SJCRH30 (cell line): ENCODE measurements around the gene BPTF. TPM values are rescaled to one million over a fixed set of nuclear protein-coding genes. Genes with fewer than 3 reads are reported as not detected.
"Not testable (repeated sequence)": the region's sequence is repeated elsewhere in the genome, so short reads cannot be mapped to it uniquely, and the experiment has no call there.

Experiments used
- DNase-seq, 2 experiments: peaks; one replicate each; pipeline ENCODE4 v3.0.0-alpha.2; 2015 to 2020
- H3K27ac ChIP-seq: fragments of 250-450 bp; sonication (Bioruptor Pico); 2 replicates; pipeline ENCODE4 v1.5.1; 2020; ENCODE audit warnings: mild to moderate bottlenecking, moderate library complexity
- H3K27me3 ChIP-seq: fragments of 250-450 bp; sonication (Bioruptor Pico); 2 replicates; pipeline ENCODE4 v1.5.1; 2020; ENCODE audit warnings: mild to moderate bottlenecking, moderate library complexity
- H3K36me3 ChIP-seq: fragments of 250-450 bp; sonication (Bioruptor Pico); 2 replicates; pipeline ENCODE4 v1.5.1; 2020; ENCODE audit warnings: mild to moderate bottlenecking, moderate library complexity
- H3K4me1 ChIP-seq: fragments of 250-450 bp; sonication (Bioruptor Pico); 2 replicates; pipeline ENCODE4 v1.5.1; 2020; ENCODE audit warnings: mild to moderate bottlenecking, moderate library complexity
- H3K4me3 ChIP-seq: fragments of 250-450 bp; sonication (Bioruptor Pico); 2 replicates; pipeline ENCODE4 v1.5.1; 2020; ENCODE audit warnings: mild to moderate bottlenecking, moderate library complexity
- H3K9me3 ChIP-seq: fragments of 250-450 bp; sonication (Bioruptor Pico); replicated peaks from 2 replicates; pipeline ENCODE4 v1.5.1; 2020; ENCODE audit warnings: mild to moderate bottlenecking, moderate library complexity
- total RNA-seq: library from RNA; depleted of rRNA; stranded (reverse); fragments of >200 nt; shearing (Covaris generic); gene quantifications from 2 replicates; pipeline ENCODE4 v1.2.3, GENCODE V29; 2014; rRNA removed

The BPTF gene
- total RNA-seq, 1 experiment from 2014 or later, result 60.7 TPM

DNA sequence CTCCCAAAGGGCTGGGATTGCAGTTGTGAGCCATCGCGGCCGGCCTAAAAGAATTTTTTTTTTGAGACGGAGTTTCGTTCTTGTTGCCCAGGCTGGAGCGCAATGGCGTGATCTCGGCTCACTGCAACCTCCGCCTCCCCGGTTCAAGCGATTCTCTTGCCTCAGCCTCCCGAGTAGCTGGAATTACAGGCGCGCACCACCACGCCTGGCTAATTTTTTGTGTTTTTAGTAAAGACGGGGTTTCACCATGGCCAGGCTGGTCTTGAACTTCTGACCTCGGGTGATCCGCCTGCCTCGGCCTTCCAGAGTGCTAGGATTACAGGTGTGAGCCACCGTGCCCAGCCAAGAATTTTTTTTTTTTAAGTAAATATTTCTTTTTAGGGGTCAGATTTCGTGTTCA lies 193.2 kb downstream of the BPTF start:
- DNase-seq, H3K9me3 ChIP-seq: not testable (repeated sequence)

GRCh38 chr17:68019336-68019674 lies 194.0 kb downstream of the BPTF start:
- Histone ChIP-seq H3K4me3 (peak overlapping the region; percentile 5; the same call in 1 of the 2 replicates), H3K27ac (no peak overlapping the region), H3K27me3 (no peaks in the 10 kb centered on the region), H3K9me3 (no peaks in the 10 kb centered on the region), H3K36me3 (no peaks in the 10 kb centered on the region), H3K4me1 (0 out of 2 replicates have a peak, but pooled peaks cover 2% of the 10 kb centered on the region)
- peak in 1 of 2 experiments; percentile 35 for DNase-seq

More for the DNA sequence above, 193.2 kb downstream of the BPTF start:
- H3K4me1 ChIP-seq, H3K27ac ChIP-seq, H3K36me3 ChIP-seq, H3K27me3 ChIP-seq, H3K4me3 ChIP-seq: not testable (repeated sequence)

DNA sequence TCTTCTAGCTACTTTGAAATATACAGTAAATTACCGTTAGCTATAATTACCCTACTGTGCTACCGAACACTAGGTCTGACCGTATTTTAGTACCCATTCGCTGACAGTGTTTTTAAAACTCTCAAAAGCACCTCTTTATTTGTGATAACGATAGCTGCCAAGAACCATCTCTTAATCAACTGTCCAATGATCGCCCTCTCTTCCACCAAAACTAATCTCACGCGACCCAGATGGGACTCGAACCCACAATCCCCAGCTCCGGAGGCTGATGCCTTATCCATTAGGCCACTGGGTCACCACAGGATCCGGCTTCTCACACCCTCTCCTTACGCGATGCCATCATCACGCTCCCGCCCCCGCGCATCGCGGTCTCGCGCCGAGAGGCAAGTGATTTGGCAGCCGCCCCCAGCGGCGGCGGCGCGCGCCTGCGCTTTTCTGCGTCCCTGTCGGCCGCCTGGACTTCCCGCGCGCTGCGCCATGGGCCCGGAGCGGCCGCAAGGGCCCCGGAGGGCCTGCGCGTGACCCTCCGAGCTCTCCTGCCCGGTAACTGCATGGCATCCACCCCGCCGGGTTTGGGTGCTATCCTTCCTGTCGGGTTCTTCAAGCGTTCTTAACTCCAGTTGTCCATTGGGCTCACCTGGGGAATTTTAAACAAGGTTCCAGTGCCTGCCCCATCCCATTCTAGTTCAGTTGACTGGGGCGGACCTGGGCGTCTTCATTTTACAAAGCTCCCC lies 194.5 kb downstream of the BPTF start:
- Histone ChIP-seq H3K36me3 (no peaks in the 10 kb centered on the region), H3K9me3 (no peaks in the 10 kb centered on the region), H3K27me3 (no peaks in the 10 kb centered on the region), H3K27ac (peak overlapping the region; percentile 74), H3K4me1 (0 out of 2 replicates have a peak, but pooled peaks cover 2% of the 10 kb centered on the region), H3K4me3 (peak overlapping the region; percentile 68)
- peak; percentile 95 to 98 for DNase-seq

DNA sequence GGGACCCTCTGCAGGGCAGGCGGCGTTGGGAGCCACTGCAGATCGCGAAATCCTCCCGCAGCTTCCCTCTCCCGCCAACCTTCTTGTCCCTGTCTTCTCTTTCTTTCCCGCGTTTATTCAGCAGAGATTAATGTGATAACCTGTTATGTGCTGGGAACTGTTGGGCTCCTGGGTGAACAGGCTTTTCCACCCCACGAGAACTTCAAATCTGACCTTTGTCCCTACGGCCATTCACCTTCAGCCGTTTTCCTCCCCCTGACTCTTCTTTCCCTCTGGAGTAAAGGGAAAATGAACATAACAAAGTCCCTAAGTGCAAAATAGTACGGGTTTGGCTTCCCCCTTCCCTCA lies 195.1 kb downstream of the BPTF start:
- H3K4me3 ChIP-seq, result peak overlapping the region; percentile 68
- no peaks in the 10 kb centered on the region for H3K9me3 ChIP-seq
- H3K27ac ChIP-seq, result peak overlapping the region; percentile 74
- DNase-seq, result no peak
- H3K36me3 ChIP-seq, result no peaks in the 10 kb centered on the region
- H3K4me1 ChIP-seq, result 0 out of 2 replicates have a peak, but pooled peaks cover 2% of the 10 kb centered on the region
- H3K27me3 ChIP-seq, result no peaks in the 10 kb centered on the region

DNA sequence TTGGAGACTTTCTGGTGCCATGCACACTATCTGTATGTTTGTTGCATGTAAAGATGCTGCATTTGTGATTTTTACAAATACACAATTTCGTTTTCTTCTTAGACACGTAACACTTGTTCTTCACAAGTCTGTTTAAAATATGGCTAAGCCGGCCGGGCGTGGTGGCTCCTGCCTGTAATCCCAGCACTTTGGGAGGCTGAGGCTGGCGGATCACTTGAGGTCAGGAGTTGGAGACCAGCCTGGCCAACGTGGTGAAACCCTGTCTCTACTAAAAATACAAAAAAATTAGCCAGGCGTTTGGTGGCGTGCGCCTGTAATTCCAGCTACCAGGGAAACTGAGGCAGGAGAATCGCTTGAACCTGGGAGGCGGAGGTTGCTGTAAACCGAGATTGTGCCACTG lies 195.5 kb downstream of the BPTF start:
- peak in 1 of 2 experiments; percentile 21 for DNase-seq
- not testable (repeated sequence) for H3K27me3 ChIP-seq, H3K4me1 ChIP-seq, H3K9me3 ChIP-seq, H3K36me3 ChIP-seq
- Histone ChIP-seq H3K4me3 (peak overlapping the region; percentile 68), H3K27ac (peak overlapping the region; percentile 74)

GRCh38 chr17:68021963-68022362 lies 196.7 kb downstream of the BPTF start:
- Histone ChIP-seq H3K36me3 (no peaks in the 10 kb centered on the region), H3K9me3 (no peaks in the 10 kb centered on the region), H3K4me3 (no peak overlapping the region), H3K27me3 (no peaks in the 10 kb centered on the region), H3K4me1 (0 out of 2 replicates have a peak, but pooled peaks cover 2% of the 10 kb centered on the region), H3K27ac (no peak overlapping the region)
- no peak for DNase-seq

DNA sequence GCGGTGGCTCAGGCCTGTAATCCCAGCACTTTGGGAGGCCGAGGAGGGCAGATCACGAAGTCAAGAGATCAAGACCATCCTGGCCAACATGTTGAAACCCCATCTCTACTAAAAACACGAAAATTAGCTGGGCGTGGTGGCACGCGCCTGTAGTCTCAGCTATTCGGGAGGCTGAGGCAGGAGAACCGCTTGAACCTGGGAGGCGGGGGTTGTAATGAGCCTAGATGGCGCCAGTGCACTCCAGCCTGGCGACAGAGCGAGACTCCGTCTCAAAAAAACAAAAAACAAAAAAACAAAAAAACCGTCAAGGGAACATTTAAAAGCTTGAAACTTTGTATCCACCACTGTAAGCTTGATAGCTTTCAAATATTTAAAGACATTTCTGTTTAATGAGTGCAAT lies 197.2 kb downstream of the BPTF start:
- not testable (repeated sequence) for H3K4me3 ChIP-seq, H3K4me1 ChIP-seq, H3K36me3 ChIP-seq, H3K27me3 ChIP-seq, DNase-seq, H3K27ac ChIP-seq, H3K9me3 ChIP-seq

- no peaks in the 10 kb centered on the region for H3K36me3 ChIP-seq
- H3K27me3 ChIP-seq, result no peaks in the 10 kb centered on the region
- H3K9me3 ChIP-seq, result no peaks in the 10 kb centered on the region
- peaks cover 7% of the 10 kb centered on the region; the same call in 1 of the 2 replicates for H3K4me1 ChIP-seq
- peak in 1 of 2 experiments; percentile 52 for DNase-seq
- H3K27ac ChIP-seq, result no peak overlapping the region
- H3K4me3 ChIP-seq, result no peak overlapping the region
These were observed 204.4 kb downstream of the BPTF start for GRCh38 chr17:68029512-68030215.

Other genes starting within 250 kb of the BPTF start
- 109 and 115 TPM in 2 replicates for gene NOL11, start 107.6 kb upstream of the BPTF start, total RNA-seq
- 11.3 and 12.7 TPM in 2 replicates for gene C17orf58, start 171.0 kb downstream of the BPTF start, total RNA-seq
- 325 and 342 TPM in 2 replicates for gene KPNA2, start 210.2 kb downstream of the BPTF start, total RNA-seq